NT2/D1 (cell line): Measurements from ENCODE around the gene SLIT3.

Experiments
- SUZ12 ChIP-seq: IDR thresholded peaks from 2 replicates; pipeline ENCODE4 v1.6.1; 2011; ENCODE audit not compliant: insufficient read length, insufficient read depth; ENCODE audit errors: extremely low read depth
- YY1 ChIP-seq: IDR thresholded peaks from 2 replicates; pipeline ENCODE4 v1.6.1; 2011; ENCODE audit not compliant: insufficient read length, insufficient read depth
- ZNF274 ChIP-seq: IDR thresholded peaks from 2 replicates; pipeline ENCODE4 v1.6.1; 2011; ENCODE audit warnings: mild to moderate bottlenecking, low read depth, low read length

DNA sequence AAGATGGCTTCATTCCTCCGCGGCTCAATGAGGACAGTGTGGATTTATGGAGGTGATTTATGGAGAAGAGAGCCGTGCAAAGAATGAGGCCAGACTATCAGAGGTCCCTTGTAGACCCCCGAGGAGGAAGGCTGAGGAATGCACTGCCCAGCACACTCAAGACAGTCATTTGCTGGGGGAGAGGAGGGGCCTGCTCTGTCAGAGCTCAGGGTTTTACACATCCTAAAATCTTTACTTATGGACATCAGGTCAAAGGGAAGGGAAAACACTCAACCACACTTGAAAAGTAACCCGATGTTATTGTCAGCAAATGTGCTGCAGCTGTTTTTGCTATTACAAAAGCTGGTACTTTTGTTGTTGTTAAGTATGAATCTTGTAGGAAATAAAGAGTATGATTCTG, 289.5 kb downstream of the SLIT3 start:
- no peak for TF ChIP-seq ZNF274
- no peak for TF ChIP-seq YY1
- no peak for TF ChIP-seq SUZ12
